Measurements from ENCODE around the gene OGFRL1. TPM values are rescaled to one million over a fixed set of nuclear protein-coding genes. Genes with fewer than 3 reads are reported as not detected.

Gene OGFRL1
- total RNA-seq, 1 experiment from 2014 or later = 10.3 TPM

DNA sequence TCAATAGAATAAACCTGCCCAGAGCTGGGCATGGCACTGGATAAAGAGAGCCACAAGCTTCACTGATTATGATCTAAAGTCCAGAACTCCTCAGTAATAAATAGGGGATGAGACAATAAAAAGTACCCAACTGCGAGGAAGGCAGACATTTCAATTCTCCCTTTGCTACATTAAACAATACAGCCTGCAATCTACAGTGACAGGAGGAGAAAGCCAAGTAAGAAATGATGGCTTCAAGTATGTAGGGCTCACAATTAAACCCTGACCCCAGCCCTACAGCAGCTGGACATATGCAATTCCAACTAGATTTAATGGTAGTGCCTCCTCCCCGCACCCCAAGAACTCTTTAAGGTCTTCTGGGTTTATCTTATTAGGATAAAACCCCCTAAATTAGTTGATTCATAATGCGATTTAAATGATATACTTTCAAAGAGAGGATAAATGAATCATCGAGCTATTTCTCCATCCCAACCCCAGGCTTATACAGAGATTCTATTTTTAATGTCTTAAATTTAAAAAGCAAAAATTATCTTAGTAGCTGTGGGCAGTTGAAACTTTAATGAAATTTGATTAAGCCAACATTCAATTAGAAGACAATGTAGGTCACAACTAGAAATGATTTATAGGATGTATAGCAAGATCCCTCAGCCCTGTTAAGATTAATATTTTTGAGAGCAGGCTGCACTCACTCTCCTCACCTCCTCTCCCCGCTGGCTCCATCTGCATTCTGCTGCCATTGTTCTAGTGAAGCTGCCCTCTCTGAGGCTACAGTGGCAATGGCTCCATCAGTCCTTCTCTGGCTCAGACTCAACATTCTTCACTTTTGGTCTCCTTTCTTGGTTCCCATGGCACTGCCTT lies 57.1 kb downstream of the OGFRL1 start:
- Histone ChIP-seq H3K9me3 (ENCODE audit: control insufficient read depth in 1 of 2, insufficient read depth in 1 of 2, low read depth in 1 of 2, low read length in 2 of 2) (no peaks in the 10 kb centered on the region), H3K9ac (ENCODE audit: low read length) (no peak overlapping the region), H3K4me3 (replicated peaks in 1 of 2; ENCODE audit: low read depth in 1 of 2, low read length in 2 of 2) (no peak overlapping the region), H4K20me1 (ENCODE audit: insufficient read depth) (no peaks in the 10 kb centered on the region; the same call in 1 of the 2 replicates), H3K4me2 (ENCODE audit: low read length) (no peak overlapping the region), H3K27me3 (ENCODE audit: insufficient read depth, low read length) (peaks cover 12% of the 10 kb centered on the region; the same call in 1 of the 2 replicates), H3K36me3 (ENCODE audit: control insufficient read depth in 1 of 2, insufficient read depth in 2 of 2, low read length in 2 of 2) (no peaks in the 10 kb centered on the region), H3K27ac (ENCODE audit: low read depth, low read length) (no peak overlapping the region), H3K4me1 (ENCODE audit: control insufficient read depth in 1 of 2, insufficient read depth in 2 of 2, low read length in 2 of 2) (no peaks in the 10 kb centered on the region), H3K9me2 (ENCODE audit: insufficient read depth) (no peaks in the 10 kb centered on the region), H2AFZ (ENCODE audit: low read depth, low read length, poor library complexity, severe bottlenecking) (no peak overlapping the region), H3K79me2 (ENCODE audit: insufficient read depth, low read length) (no peaks in the 10 kb centered on the region)
- ChIA-PET CTCF (interaction anchor here (1.9 kb wide), 1 partner anchor 155 kb away, joined by 8 read pairs; no protein-coding TSS in a partner anchor), RAD21 (ENCODE audit: low non-redundant PET in 1 of 2, low total read pairs in 2 of 2, uncharacterized antibody in 2 of 2, unreplicated experiment in 2 of 2) (no interaction called here), POLR2A (no interaction called here)
- DNase-seq (ENCODE audit: low read depth, low spot score) (no peak), ATAC-seq (no peak)
- TF ChIP-seq ELF1 (IDR thresholded peaks at IDR 0.05; ENCODE audit: borderline replicate concordance, low read depth) (no peak), POLR2AphosphoS5 (IDR thresholded peaks at IDR 0.05; ENCODE audit: low read depth, low read length) (no peak), CBX3 (IDR thresholded peaks at IDR 0.05; ENCODE audit: low read depth) (no peak), SRF (IDR thresholded peaks at IDR 0.05; ENCODE audit: low read depth) (no peak), YY1 (IDR thresholded peaks at IDR 0.05; ENCODE audit: extremely low read depth, insufficient replicate concordance, low read depth, low read length) (no peak), SIN3A (IDR thresholded peaks at IDR 0.05; ENCODE audit: low read depth) (no peak), TCF7L2 (IDR thresholded peaks at IDR 0.05; ENCODE audit: borderline replicate concordance, extremely low read depth, insufficient read depth, insufficient read length) (no peak), ZFX (IDR thresholded peaks at IDR 0.05) (no peak), EZH2 (IDR thresholded peaks at IDR 0.05) (no peak), ZBTB33 (IDR thresholded peaks at IDR 0.05; ENCODE audit: extremely low read depth, insufficient replicate concordance, low read length) (no peak), SP1 (IDR thresholded peaks at IDR 0.05; ENCODE audit: low read depth) (no peak), FOSL1 (IDR thresholded peaks at IDR 0.05; ENCODE audit: low read depth) (no peak)
- TF ChIP-seq, protein P1, sequence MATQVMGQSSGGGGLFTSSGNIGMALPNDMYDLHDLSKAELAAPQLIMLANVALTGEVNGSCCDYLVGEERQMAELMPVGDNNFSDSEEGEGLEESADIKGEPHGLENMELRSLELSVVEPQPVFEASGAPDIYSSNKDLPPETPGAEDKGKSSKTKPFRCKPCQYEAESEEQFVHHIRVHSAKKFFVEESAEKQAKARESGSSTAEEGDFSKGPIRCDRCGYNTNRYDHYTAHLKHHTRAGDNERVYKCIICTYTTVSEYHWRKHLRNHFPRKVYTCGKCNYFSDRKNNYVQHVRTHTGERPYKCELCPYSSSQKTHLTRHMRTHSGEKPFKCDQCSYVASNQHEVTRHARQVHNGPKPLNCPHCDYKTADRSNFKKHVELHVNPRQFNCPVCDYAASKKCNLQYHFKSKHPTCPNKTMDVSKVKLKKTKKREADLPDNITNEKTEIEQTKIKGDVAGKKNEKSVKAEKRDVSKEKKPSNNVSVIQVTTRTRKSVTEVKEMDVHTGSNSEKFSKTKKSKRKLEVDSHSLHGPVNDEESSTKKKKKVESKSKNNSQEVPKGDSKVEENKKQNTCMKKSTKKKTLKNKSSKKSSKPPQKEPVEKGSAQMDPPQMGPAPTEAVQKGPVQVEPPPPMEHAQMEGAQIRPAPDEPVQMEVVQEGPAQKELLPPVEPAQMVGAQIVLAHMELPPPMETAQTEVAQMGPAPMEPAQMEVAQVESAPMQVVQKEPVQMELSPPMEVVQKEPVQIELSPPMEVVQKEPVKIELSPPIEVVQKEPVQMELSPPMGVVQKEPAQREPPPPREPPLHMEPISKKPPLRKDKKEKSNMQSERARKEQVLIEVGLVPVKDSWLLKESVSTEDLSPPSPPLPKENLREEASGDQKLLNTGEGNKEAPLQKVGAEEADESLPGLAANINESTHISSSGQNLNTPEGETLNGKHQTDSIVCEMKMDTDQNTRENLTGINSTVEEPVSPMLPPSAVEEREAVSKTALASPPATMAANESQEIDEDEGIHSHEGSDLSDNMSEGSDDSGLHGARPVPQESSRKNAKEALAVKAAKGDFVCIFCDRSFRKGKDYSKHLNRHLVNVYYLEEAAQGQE (IDR thresholded peaks at IDR 0.05; ENCODE audit: low read depth) = no peak
- TF ChIP-seq, protein P2, sequence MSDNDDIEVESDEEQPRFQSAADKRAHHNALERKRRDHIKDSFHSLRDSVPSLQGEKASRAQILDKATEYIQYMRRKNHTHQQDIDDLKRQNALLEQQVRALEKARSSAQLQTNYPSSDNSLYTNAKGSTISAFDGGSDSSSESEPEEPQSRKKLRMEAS (IDR thresholded peaks at IDR 0.05) = no peak
- TF ChIP-seq, protein P3, sequence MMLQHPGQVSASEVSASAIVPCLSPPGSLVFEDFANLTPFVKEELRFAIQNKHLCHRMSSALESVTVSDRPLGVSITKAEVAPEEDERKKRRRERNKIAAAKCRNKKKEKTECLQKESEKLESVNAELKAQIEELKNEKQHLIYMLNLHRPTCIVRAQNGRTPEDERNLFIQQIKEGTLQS (IDR thresholded peaks at IDR 0.05) = no peak
- no TSS peak for BruUV-seq (replicated peaks)
- intact Hi-C loops (cut with micrococcal nuclease) = no loop called here

Data from HCT116 (cell line).